GM10266 (cell line): ENCODE results near the gene ZBTB8B.
"Not testable (repeated sequence)": the region's sequence is repeated elsewhere in the genome, so short reads cannot be mapped to it uniquely, and the experiment has no call there.

Source experiments
- DNase-seq: peaks from one replicate; pipeline ENCODE4 v3.0.0; 2012; ENCODE audit errors: extremely low spot score
- CTCF ChIP-seq: IDR thresholded peaks from 2 replicates; pipeline ENCODE4 v1.5.1; 2012; ENCODE audit warnings: mild to moderate bottlenecking, low read depth; ENCODE audit not compliant: control insufficient read depth, insufficient read depth; ENCODE audit errors: missing control alignments

The ZBTB8B gene

GRCh38 chr1:32480003-32480402 lies 15.1 kb downstream of the ZBTB8B start:
- no peak for TF ChIP-seq CTCF

DNA sequence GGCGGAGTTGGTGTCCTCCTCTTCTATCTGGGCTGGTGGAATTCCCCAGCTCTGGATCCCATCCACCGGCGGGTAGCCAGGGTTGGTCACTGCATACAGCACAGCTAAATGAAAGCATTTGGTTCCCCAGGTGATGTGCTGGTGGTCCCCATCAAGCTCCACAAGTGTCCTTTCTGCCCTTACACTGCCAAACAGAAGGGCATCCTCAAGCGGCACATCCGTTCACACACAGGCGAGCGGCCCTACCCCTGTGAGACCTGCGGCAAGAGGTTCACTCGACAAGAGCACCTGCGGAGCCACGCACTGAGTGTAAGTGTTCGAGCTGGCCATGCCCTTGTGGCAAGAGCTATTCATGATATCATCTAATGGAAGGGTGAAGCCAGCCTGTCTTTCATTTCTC lies 15.9 kb downstream of the ZBTB8B start:
- no peak for DNase-seq
- TF ChIP-seq CTCF = no peak

More at GRCh38 chr1:32480003-32480402, 15.1 kb downstream of the ZBTB8B start:
- no peak for DNase-seq

- DNase-seq = not testable (repeated sequence)
Measured at GRCh38 chr1:32481788-32482187, 16.9 kb downstream of the ZBTB8B start.

- TF ChIP-seq CTCF = no peak
- no peak for DNase-seq
Measured at GRCh38 chr1:32485554-32486255, 20.8 kb downstream of the ZBTB8B start.

DNA sequence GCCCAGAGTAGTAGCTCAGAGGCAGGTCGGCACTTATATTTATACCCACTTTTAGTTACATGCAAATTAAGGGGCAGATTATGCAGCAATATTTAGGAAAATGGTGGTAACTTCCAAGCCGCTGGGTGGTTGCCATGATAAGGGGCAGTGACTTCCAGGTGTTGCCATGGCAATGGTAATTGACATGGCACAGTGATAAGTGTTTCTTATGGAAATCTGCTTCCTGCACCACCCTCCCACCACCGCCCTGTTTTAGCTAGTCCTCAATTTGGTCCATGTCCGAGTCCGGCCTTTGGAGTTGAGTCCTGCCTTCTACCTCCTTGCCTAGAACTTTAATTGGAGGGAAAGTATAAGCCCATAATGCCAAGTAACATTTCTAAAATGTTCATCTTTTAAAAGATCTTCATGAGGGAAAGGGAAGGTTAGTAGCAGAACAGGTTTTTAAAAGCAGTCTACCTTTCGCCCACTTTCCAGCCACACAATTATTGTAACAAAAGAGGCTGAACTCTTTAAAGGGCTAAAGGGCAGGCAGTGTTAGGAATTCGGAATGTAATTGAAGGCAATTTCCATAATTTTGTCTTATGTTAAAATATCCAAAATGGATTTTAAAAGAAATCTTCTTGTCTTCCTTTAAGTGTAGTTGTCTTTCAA lies 21.7 kb downstream of the ZBTB8B start:
- no peak for DNase-seq
- TF ChIP-seq CTCF = no peak

GRCh38 chr1:32487182-32487581 lies 22.3 kb downstream of the ZBTB8B start:
- no peak for TF ChIP-seq CTCF
- DNase-seq = no peak

DNA sequence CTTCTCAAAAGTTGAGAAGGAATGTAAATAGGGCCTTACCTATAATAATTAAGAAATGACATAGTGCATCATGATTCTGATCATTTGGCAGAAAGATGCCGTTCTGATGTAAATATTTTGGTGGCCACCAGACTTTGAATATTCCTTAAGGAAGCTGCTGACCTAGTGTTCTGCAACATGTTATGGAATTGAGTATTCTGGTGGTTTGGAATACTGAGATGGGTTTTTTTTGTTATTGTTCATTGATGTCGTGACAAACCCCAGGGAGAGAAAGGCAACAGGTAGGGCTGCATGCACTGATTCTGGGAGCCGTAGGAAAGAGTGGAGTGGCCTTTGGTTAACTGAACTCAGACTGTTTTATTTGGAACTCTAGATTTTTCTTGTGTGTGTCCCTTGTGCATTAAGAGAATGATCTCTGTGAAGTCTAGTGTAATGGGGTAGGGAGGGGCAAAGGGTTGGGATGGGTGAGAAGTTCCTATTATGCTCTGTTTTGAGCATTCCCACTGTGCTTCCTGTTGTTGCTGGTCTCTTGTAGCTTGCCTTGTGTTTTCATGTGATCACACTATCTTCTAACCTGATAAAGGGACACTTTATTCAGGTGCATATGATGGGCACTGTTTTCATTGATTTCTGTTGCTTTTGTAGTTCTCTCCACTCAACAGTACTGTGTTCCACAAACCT lies 25.0 kb downstream of the ZBTB8B start:
- no peak for DNase-seq
- no peak for TF ChIP-seq CTCF
